Occipital lobe (tissue), 2 donors: ENCODE measurements around the gene MELTF. TPM values are rescaled to one million over a fixed set of nuclear protein-coding genes. Genes with fewer than 3 reads are reported as not detected.

Experiments
- DNase-seq: peaks from one replicate; lab custom pipeline; 2025; lab: John Stamatoyannopoulos, UW
- total RNA-seq: library from RNA; depleted of rRNA; stranded (reverse); fragments of >200 nt; gene quantifications from one replicate; pipeline ENCODE4 v1.2.3, GENCODE V29; 2014

MELTF gene
- total RNA-seq, 1 donor from 2014 or later, result 1.7 TPM

DNA sequence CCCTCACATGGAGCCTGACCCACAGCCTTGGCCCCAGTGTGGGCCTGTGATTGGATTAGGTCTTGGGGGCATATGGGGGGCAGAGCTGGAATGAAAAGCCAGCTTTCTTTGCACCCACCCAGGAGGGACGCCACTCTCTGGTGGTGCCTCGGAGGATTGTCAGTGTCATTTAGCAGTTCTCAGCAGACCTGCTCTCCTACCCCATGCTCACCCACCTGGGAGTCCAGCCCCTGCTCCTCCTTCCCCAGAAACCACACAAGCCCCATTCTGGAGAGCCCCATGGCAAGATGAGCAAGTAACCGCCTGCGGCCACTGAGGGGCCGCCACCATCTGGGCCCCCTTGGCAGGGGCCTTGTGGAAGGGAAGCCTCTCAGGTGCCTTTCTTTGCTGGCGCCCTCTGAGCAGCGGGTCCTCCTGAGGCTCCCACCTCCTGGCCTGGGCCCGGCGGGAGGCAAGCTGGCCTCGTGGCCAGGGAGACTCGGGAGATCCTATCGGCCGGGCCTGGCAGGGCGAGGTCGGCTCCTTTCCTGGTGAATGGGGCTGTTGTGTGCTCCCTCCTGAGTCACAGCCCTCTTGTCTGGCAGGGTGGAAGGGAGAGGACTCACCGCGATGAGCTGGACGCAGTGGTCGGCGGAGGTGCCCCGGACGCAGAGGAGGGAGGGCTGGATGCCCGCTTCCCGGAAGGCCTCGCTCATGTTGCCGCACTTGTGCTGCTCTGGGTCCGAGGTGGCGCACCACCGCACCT is 2.3 kb downstream of the MELTF start:
- DNase-seq, result no peak

DNA sequence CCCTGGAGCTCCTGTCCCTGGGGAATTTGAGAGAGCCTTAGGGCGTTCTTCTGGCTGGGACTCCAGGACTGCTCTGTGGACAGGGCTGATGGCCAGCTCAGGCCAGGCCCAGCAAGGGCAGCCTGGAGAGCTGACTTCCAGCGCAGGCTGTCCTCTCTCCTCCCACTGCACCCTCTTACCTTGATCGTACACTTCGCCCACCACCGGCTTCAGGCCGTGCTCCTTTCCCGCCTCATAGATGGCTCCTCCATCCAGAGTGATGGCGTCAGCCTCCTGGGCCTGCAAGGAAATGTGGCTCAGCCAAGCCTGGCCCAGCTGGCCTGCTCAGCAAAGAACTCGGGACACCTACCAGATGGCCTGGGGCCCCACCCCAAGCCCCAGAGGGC is 3.1 kb downstream of the MELTF start:
- no peak for DNase-seq

DNA sequence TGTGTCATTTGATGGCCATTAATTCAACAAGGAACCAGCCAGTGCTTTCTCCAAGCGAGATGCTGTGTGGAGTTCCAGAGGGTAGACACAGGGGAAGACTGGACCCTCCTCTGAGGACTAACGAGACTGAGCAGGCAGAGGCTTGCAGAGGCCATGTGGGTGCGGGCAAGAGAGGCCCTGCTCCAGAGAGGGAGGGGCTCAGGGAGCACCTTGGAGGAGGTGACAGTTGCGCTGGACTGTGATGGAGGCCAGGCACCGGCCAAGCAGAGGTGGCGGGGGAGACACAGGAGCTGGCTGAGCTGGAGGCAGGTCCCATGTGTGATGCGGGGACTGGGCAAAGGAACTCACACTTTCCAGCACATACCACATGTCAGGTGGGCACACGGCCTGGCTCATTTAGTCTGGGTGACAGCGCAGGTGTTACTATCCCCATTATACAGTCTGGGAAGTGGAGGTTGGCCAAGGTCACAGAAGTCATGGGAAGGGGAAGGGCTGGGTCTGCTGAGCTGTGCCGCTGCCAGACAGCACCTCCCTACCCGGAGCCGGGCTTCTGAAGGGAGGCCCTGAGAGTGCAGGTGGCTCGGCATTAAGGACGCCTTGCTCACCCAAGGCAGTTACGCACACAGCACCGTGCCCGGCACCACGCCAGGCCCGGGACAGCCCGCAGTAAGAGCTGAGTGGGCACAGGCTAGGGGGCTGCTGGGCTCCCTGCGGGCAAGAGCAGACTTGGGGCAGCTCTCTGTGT is 3.7 kb downstream of the MELTF start:
- no peak for DNase-seq

DNA sequence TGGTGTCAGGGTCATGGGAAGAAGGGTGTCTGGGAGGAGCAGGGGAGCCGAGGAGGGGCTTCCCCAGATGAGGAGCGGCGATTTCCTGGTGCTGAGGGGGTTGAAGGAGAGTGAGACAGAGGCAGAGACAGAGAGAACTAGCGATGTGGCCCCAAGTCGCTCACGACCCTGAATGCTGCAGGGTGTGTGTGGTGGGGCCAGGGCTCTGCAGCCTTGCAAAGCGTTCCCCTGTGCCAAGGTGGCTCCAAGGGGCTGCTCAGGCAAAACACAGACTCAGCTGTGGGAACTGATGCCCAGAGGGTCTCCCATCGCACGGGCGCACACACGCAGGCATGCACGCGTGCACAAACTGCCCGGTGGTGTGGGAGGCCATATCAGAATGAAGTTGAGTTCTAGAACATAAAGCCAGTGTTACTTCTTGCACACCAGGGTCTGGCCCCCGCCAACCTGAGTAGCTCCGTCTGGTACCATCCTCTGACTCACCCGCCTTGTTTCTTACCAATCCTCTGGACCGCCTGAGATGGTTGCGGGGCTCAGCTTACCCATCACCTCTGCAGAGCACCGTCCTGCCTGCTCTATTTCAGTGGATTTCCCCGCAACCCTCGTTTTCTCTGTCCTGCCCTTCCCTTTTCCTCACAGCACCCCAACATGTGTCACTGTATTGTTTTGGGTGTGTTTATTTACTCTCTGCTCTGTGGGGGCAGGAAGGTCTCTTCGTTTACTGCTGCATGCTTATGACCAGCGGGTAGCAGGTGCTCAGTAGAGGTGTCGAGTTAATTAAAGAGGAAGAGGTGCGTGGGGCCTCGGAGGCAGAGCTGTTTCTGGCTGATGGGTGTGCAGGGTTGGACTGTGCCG is 4.5 kb downstream of the MELTF start:
- DNase-seq, result no peak

DNA sequence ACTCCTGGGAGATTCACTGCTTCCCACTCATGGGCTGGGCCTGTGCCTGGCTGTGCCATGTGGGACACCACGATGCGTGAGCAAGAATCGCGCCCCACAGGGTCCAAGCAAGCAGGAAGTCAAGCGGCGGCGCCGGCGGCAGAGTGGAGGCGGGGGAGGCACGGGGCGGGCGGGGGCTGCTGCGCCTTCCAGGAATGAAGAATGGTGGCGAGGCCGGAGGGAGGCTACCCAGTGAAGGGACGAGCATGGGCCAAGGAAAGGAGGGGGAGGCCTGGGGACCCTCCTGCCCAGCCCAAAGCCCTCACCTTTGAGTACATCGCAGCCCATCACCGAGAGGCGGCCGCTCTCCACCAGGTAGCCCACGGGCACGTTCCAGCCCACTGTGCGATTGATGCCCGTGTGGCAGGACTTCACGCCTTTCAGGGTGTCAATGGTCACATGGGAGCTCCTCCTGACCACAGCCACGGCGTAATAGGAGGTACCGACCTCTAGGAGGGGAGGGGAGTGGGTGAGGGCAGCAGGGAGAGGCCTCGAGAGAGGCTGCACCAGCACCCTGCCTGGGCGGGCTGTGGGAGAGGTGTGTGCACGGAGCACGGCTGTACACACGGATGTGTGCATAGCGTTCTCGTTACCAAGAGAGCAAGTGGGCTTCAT is 5.5 kb downstream of the MELTF start:
- DNase-seq, result no peak

DNA sequence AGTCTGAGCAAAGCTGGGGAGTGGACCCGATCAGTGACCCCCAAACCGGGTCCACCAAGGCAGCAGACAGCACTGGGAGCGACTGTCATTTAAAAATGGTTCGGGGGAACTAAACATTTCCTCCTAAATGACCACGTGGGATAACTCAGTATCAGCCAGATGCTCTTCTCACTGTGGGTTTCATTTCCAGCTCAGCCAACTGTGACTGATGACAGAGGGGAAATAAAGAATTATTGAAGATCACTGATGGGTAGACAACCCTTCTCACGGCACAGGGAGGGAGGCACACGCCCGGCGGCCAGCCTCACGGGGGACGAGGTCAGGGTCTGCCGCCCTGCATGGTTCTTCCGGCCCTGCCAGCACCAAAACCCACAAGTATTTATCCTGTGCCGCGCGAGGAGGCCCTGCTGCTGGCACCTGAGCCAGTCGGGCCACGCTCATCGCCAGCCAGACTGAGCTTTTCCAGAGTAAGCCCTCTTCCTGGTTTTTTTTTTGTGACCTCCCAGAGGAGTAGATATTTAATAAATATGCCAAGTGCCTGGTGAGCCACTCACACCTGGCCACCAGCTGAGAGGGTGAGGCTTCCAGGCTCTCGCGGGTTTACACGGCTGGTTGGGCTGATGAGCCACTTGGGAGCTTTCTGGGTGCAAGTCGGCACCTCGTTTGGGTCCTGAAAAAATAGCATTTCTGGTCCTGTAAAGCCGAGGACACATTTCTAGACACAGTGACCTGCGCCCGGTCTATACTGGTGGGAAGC is 6.2 kb downstream of the MELTF start:
- no peak for DNase-seq

- no peak for DNase-seq
These were observed 7.0 kb downstream of the MELTF start for GRCh38 chr3:197022405-197023231.

DNA sequence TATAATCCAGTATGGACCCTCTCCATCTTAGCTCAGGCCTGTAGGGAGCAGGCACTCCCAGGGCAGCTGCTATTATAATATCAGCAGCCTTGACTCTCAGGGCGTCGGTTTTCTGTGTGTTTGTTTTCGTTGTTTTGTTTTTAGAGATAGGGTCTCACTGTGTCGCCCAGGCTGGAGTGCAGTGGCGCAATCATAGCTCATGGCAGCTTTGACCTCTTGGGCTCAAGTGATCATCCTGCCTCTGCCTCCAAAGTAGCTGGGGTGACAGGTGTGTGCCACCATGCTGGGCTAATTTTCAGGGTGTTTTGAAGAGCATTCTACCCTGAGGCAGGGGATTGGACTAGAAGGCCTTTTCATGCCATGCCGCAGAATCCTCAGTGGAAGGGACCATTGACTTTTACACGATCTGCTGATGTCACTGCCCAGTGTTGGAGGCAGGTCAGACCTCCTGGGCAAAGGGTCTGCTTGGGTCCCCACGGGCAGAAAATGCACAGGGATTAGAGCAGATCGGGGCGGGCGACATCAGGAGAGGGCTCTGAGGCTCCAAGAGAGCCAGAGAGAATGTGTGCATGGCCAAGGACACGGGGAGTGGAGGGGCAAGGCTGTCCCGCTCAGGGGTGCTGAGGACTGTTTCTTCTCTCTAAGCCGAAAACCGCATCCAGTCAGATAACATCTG is 7.8 kb downstream of the MELTF start:
- no peak for DNase-seq

DNA sequence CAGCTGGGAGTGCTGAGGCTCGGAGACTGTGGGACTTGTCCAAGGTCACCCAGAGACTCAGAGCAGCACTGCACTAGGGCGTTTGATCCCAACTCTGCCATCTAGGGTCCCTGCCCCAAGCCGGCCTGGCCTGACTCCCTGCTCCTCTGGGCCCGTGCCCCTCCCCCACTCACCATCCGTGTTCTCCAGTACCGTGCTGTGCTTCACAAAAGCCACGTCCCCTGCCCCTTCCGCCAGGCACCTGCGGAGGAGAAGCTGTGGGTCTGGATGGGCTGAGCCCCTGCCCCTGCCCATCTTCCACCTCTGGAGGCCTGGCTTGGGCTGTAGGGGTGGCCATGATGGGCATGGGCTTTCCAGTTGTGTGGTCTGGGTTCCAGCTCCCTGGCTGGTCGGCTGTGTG is 8.4 kb downstream of the MELTF start:
- no peak for DNase-seq

- no peak for DNase-seq
These were observed 10.1 kb downstream of the MELTF start for GRCh38 chr3:197019535-197019934.

DNA sequence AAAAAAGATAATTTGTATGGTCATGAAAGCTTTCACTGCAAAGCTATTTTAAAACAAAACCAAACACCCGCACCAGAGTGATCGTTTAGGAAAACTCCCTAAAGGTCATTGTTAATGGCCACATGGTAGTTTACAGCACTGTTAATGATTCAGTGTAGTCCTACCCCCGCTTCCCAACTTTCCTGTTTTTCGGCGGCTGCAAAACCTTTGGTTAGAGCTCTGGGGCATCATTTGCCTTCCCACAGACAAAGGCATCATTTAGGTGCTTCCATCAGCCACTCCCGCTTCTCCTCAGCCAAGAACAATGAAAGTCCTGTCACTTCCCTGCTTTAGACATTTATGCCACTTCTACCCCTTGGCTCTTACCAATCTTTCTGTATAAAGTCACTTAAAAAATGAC is 10.6 kb downstream of the MELTF start:
- DNase-seq, result no peak

- no peak for DNase-seq
These were observed 12.6 kb downstream of the MELTF start for GRCh38 chr3:197017003-197017402.

DNA sequence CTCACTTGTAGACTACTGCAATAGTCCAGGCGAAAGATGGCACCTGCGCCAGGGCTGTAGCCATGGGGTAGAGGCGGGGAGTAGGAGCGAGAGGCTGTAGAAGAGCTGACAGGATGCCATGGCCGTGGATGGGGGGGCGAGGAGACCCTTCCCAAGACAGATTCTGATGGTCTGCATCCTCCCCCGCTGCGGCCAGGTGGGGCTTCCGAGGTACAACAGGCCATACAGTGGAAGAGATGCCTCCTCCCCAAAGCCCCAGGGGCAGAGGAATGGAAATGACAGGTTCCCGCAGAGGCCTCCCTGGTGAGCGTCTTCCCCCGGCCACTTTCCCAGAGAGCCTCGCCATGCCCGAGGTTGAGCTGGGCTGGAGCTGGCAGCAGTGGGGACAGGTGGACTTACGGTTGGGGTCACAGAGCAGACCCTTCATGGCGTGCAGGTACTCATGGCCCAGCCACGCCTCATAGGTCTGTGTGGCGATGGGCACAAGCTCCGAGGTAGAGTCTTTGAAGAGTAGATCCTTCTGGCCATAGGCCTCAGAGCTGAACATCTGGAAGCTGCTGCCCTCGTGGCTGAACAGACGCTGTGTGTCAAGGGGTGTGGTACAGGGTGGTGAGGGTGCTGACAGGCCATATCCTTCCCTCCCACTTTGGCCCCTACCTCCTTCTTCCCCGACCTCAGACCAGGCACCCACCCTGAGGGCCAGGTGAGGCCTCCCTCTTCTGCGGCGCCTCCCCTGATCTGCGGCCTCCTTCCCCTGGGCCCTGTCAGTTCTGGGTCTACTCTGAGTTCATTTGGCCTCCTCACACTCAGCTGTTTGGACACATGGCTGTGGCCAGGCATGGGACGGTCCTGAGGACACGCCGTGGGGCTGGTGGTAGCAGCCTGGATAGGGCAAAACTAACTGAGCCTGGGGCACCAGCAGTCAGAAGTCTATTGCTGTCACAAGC is 13.6 kb downstream of the MELTF start:
- no peak for DNase-seq

- DNase-seq, result no peak
These were observed 14.6 kb downstream of the MELTF start for GRCh38 chr3:197014942-197015575.

- no peak for DNase-seq
These were observed 15.6 kb downstream of the MELTF start for GRCh38 chr3:197014024-197014423.

GRCh38 chr3:197012540-197012883 is 17.1 kb downstream of the MELTF start:
- DNase-seq, result no peak

DNA sequence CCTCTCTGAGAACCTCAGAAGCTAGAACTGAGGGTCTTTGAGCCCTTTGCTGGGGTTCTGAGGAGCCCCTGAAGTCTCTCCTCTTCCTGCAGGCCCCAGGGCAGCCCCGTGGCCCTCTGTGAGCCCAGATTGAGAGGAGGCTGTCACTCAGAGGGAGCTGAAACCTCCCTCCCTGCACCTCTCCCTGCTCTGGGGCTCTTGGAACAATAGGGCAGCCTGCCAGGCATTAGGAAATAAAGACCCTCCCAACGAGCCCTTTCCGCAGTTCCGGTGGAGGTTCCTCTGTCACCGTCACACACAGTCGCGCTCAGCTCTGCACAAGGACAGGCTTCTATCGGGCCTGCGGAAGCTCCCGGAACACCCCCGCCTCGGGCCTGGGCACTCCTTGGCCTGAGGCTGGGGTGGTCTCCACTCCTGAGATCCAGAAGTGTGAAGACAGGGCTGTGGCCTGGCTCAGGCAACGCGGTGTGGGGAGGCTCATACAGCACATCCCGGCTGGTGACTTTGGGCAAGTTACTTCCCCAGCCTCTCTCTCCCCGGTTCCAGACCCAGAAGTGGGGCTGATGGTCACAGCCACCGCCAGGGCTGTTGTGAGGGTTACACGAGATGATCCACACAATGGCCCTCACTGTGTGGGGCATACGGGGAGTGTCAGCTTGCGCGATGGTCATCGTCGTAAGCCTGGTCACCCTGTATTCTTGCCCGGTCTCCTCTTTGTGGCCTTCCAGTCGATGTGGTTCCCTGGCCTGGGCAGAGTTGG is 17.7 kb downstream of the MELTF start:
- no peak for DNase-seq
